HepG2 (cell line): Measurements from ENCODE around the gene SPON1. TPM values are rescaled to one million over a fixed set of nuclear protein-coding genes. Genes with fewer than 3 reads are reported as not detected.

ENCODE experiments used
- ATAC-seq: fragments of 200-7000 bp; cut with Tn5 transposase; 3 replicates; pipeline ENCODE4 v1.9.1; 2020; ENCODE audit warnings: mild to moderate bottlenecking, moderate library complexity
- BruUV-seq: library from RNA; stranded (reverse); fragments of 400-500 nt; replicated peaks from 2 replicates; lab custom pipeline; 2021; lab: Mats Ljungman, UMichigan
- CTCF ChIA-PET: fragments of 300-600 bp; formaldehyde crosslinking; extraction: SDS; loops from one replicate; lab custom pipeline; 2021; ENCODE audit warnings: low total read pairs, inconsistent platforms, low intra/inter-chr PET ratio; lab: Yijun Ruan, JAX
- POLR2A ChIA-PET: fragments of 350-600 bp; sonication (Branson Sonifier 250); formaldehyde crosslinking; loops from one replicate; lab custom pipeline; 2020; ENCODE audit warnings: antibody characterized with exemption, inconsistent platforms; lab: Yijun Ruan, JAX
- DNase-seq: peaks from one replicate; pipeline ENCODE4 v3.0.0-alpha.2; 2015; ENCODE audit warnings: low spot score
- FAIRE-seq: peaks from 3 replicates; lab custom pipeline; 2011; peaks lifted over from hg19 to GRCh38; lab: Jason Lieb, UNC
- H2AFZ ChIP-seq: one replicate; pipeline ENCODE4 v1.6.1; 2011; ENCODE audit warnings: low read length, inconsistent platforms
- H3K27ac ChIP-seq: fragments of 300-600 bp; 3 replicates; pipeline ENCODE4 v1.8.0; 2011; ENCODE audit warnings: mixed run types, mild to moderate bottlenecking, mixed read lengths, low read length, inconsistent platforms; ENCODE audit not compliant: insufficient read depth; ENCODE audit errors: extremely low read length
- H3K27me3 ChIP-seq, 2 experiments: fragments of 200-600 bp in 1 of 2; 2 replicates in 1 of 2; 3 replicates in 1 of 2; pipeline versions ENCODE4 v1.6.0 to v1.8.0; 2011; ENCODE audit warnings: low read length in 2 of 2, mild to moderate bottlenecking in 2 of 2, moderate library complexity in 2 of 2, inconsistent platforms in 1 of 2; ENCODE audit not compliant: insufficient read depth in 2 of 2, control insufficient read depth in 1 of 2
- H3K36me3 ChIP-seq, 2 experiments: fragments of 200-600 bp in 1 of 2; replicated peaks in 1 of 2; 2 replicates in 1 of 2; 3 replicates in 1 of 2; pipeline versions ENCODE4 v1.5.1 to v1.8.0; 2011; ENCODE audit warnings: low read length in 2 of 2, inconsistent platforms in 1 of 2; ENCODE audit not compliant: insufficient read depth in 2 of 2, control insufficient read depth in 1 of 2
- H3K4me1 ChIP-seq: 2 replicates; pipeline ENCODE4 v1.5.1; 2012; ENCODE audit warnings: low read length, inconsistent platforms; ENCODE audit not compliant: insufficient read depth
- H3K4me2 ChIP-seq: 2 replicates; pipeline ENCODE4 v1.6.0; 2011; ENCODE audit warnings: low read depth, low read length, inconsistent platforms
- H3K4me3 ChIP-seq, 3 experiments: fragments of 200-600 bp in 1 of 3; sonication (generic), shearing (Covaris generic) in 1 of 3; replicated peaks in 1 of 3; 2 replicates each; pipeline ENCODE4 v1.5.1; 2011 to 2016; ENCODE audit warnings: low read length in 3 of 3, inconsistent platforms in 2 of 3, low read depth in 2 of 3, mild to moderate bottlenecking in 2 of 3, control low read depth in 1 of 3, mixed read lengths in 1 of 3; ENCODE audit not compliant: insufficient read depth in 1 of 3
- H3K79me2 ChIP-seq: one replicate; pipeline ENCODE4 v1.6.1; 2011; ENCODE audit warnings: low read length, inconsistent platforms; ENCODE audit not compliant: insufficient read depth
- H3K9ac ChIP-seq: 2 replicates; pipeline ENCODE4 v1.6.0; 2011; ENCODE audit warnings: mild to moderate bottlenecking, low read depth, low read length, inconsistent platforms; ENCODE audit not compliant: insufficient read depth
- H3K9me3 ChIP-seq: 2 replicates; pipeline ENCODE4 v1.5.1; 2012; ENCODE audit warnings: mild to moderate bottlenecking, low read length
- H4K20me1 ChIP-seq: 2 replicates; pipeline ENCODE4 v1.6.0; 2011; ENCODE audit warnings: inconsistent platforms, mild to moderate bottlenecking, low read length, moderate library complexity; ENCODE audit not compliant: insufficient read depth
- ATF4 ChIP-seq, 2 experiments: fragments of 450-650 bp in 1 of 2; sonication (generic) in 1 of 2; formaldehyde crosslinking; IDR thresholded peaks; 2 replicates each; pipeline versions ENCODE4 v1.5.0 to v1.8.0; 2020 to 2022; ENCODE audit warnings: mild to moderate bottlenecking in 1 of 2, missing genetic modification reagents in 1 of 2
- BCL3 ChIP-seq: sonication (generic); formaldehyde crosslinking; IDR thresholded peaks from 2 replicates; pipeline ENCODE4 v1.5.1; 2020; ENCODE audit warnings: mild to moderate bottlenecking, missing genetic modification reagents, moderate library complexity
- CC2D1A ChIP-seq: sonication (generic); formaldehyde crosslinking; IDR thresholded peaks from 2 replicates; pipeline ENCODE4 v1.8.1; 2023; ENCODE audit warnings: mild to moderate bottlenecking, missing genetic modification reagents
- CCAR2 ChIP-seq: fragments of 200-400 bp; formaldehyde crosslinking; optimal IDR thresholded peaks from 2 replicates; pipeline ENCODE3; 2018; ENCODE audit warnings: low read depth, mild to moderate bottlenecking, low read length, moderate library complexity
- FOSL1 ChIP-seq: sonication (generic); formaldehyde crosslinking; IDR thresholded peaks from 2 replicates; pipeline ENCODE4 v1.9.0; 2021; ENCODE audit warnings: missing genetic modification reagents, borderline replicate concordance
- HOXA9 ChIP-seq: sonication (generic); formaldehyde crosslinking; IDR thresholded peaks from 2 replicates; pipeline ENCODE4 v1.8.1; 2022; ENCODE audit warnings: missing genetic modification reagents, mild to moderate bottlenecking, moderate library complexity, borderline replicate concordance
- KLF16 ChIP-seq, 2 experiments: sonication (generic) in 1 of 2; formaldehyde crosslinking in 1 of 2; IDR thresholded peaks; 2 replicates each; pipeline versions ENCODE4 v1.6.1 to v1.8.0; 2016 to 2023; ENCODE audit warnings: missing genetic modification reagents in 2 of 2, missing compliant biosample characterization in 1 of 2
- PRMT3 ChIP-seq: sonication (generic); formaldehyde crosslinking; IDR thresholded peaks from 2 replicates; pipeline ENCODE4 v1.8.1; 2022; ENCODE audit warnings: low read depth, mild to moderate bottlenecking, moderate library complexity, missing genetic modification reagents, borderline replicate concordance
- SNAPC4 ChIP-seq: sonication (generic); formaldehyde crosslinking; IDR thresholded peaks from 2 replicates; pipeline ENCODE4 v1.4.0; 2020; ENCODE audit warnings: mild to moderate bottlenecking, missing genetic modification reagents
- SP1 ChIP-seq, 2 experiments: fragments of 450-650 bp in 1 of 2; sonication (generic) in 1 of 2; formaldehyde crosslinking in 1 of 2; IDR thresholded peaks; 2 replicates each; pipeline versions ENCODE4 v1.4.0 to v1.6.1; 2016 to 2020; ENCODE audit warnings: missing genetic modification reagents in 1 of 2
- ZNF572 ChIP-seq: sonication (generic); formaldehyde crosslinking; IDR thresholded peaks from 2 replicates; pipeline ENCODE4 v1.5.1; 2020; ENCODE audit warnings: mild to moderate bottlenecking, missing genetic modification reagents
- ZNF746 ChIP-seq: sonication (generic); formaldehyde crosslinking; IDR thresholded peaks from 2 replicates; pipeline ENCODE4 v1.8.0; 2022; ENCODE audit warnings: mild to moderate bottlenecking, missing genetic modification reagents
- ZNF747 ChIP-seq: sonication (generic); formaldehyde crosslinking; IDR thresholded peaks from 2 replicates; pipeline ENCODE4 v1.8.1; 2023; ENCODE audit warnings: missing genetic modification reagents, mild to moderate bottlenecking, borderline replicate concordance
- ZNF761 ChIP-seq: sonication (generic); formaldehyde crosslinking; conservative IDR thresholded peaks from 2 replicates; pipeline ENCODE4 v1.4.0; 2020; ENCODE audit warnings: mild to moderate bottlenecking, missing genetic modification reagents
- ZSCAN30 ChIP-seq: sonication (generic); formaldehyde crosslinking; IDR thresholded peaks from 2 replicates; pipeline ENCODE4 v1.5.0; 2020; ENCODE audit warnings: mild to moderate bottlenecking, missing genetic modification reagents
- WGBS: methylation state at CpG from one replicate; pipeline ENCODE4 v1.1.6; 2017; ENCODE audit warnings: low lambda C conversion rate; 5-methylcytosine and 5-hydroxymethylcytosine counted together
- in situ Hi-C: cut with HindIII; loops from 2 replicates; pipeline ENCODE4 v1.10.0; 2017; ENCODE audit warnings: low pct_unique_long_range_greater_than_20kb; ENCODE audit not compliant: extremely low pct_ligation_motif_present
- intact Hi-C: fragments of 100-400 bp; cut with micrococcal nuclease; formaldehyde crosslinking; loops from one replicate; pipeline ENCODE4 v1.10.0; 2022; ENCODE audit not compliant: unreplicated experiment
- polyA plus RNA-seq, 8 experiments: library from polyadenylated mRNA; depleted of rRNA in 3 of 8; stranded (reverse) in 7 of 8; unstranded in 1 of 8; fragments of >200 nt; fragmentation: Illumina TruSeq in 4 of 8; extraction: Trizol in 4 of 8; gene quantifications; 2 replicates each; pipeline versions ENCODE4 v1.2.1 to v1.2.3, GENCODE V29; 2011 to 2016; ENCODE audit warnings: low read depth in 4 of 8, missing spikeins in 1 of 8, mixed read lengths in 1 of 8; ENCODE audit not compliant: insufficient read depth in 1 of 8
- total RNA-seq, 5 experiments: library from RNA; depleted of rRNA; stranded (reverse); fragments of >200 nt; fragmentation: Illumina TruSeq; extraction: Trizol; gene quantifications; 2 replicates each; pipeline ENCODE4 v1.2.3, GENCODE V29; 2016; ENCODE audit warnings: low read depth in 1 of 5

The SPON1 gene
- total and polyA plus RNA-seq, 2 of the 13 experiments (the other 11 are each of a cell fraction or from before 2014, with no cell fraction given), result not detected

- TF ChIP-seq BCL3 (CRISPR knock-in tag) (no peak), ZSCAN30 (CRISPR knock-in tag) (no peak), ZNF761 (CRISPR knock-in tag) (no peak), HOXA9 (CRISPR knock-in tag) (no peak)
These were observed 240.0 kb downstream of the SPON1 start (continued) for GRCh38 chr11:14202251-14203196.

- H3K4me3 ChIP-seq, result no peak overlapping the region
- H3K9me3 ChIP-seq, result no peaks in the 10 kb centered on the region
- no TSS peak for BruUV-seq
- no peaks in the 10 kb centered on the region for H4K20me1 ChIP-seq
- intact Hi-C loops (no loop called here), in situ Hi-C loops (no loop called here)
- H3K27me3 ChIP-seq, result no peaks in the 10 kb centered on the region; a peak in 1 of 5 replicates
- no peak overlapping the region for H3K9ac ChIP-seq
- H3K4me1 ChIP-seq, result no peaks in the 10 kb centered on the region
- H3K4me2 ChIP-seq, result no peak overlapping the region
- FAIRE-seq (no peak), DNase-seq (no peak), ATAC-seq (no peak)
- no peaks in the 10 kb centered on the region for H3K36me3 ChIP-seq
- ChIA-PET POLR2A (no interaction called here), CTCF (no interaction called here)
- WGBS, result 33% methylated on average over 4 of the region's 4 CpGs
- no peaks in the 10 kb centered on the region for H3K79me2 ChIP-seq
- no peak overlapping the region for H3K27ac ChIP-seq
- no peak overlapping the region for H2AFZ ChIP-seq
- TF ChIP-seq CCAR2, result no peak
- TF ChIP-seq ATF4 (CRISPR knock-in tag; IDR thresholded peaks at IDR 0.05), result no peak
- no peak for TF ChIP-seq ZNF747 (CRISPR knock-in tag)
- no peak for TF ChIP-seq PRMT3 (CRISPR knock-in tag)
- no peak for TF ChIP-seq SP1 (IDR thresholded peaks at IDR 0.05)
- no peak for TF ChIP-seq SP1 (CRISPR knock-in tag; IDR thresholded peaks at IDR 0.05)
- TF ChIP-seq ZNF746, result no peak
- no peak for TF ChIP-seq CC2D1A (CRISPR knock-in tag)
- no peak for TF ChIP-seq ZNF572
- no peak for TF ChIP-seq KLF16 (CRISPR knock-in tag; IDR thresholded peaks at IDR 0.05)
- no peak for TF ChIP-seq FOSL1 (CRISPR knock-in tag)
- no peak for TF ChIP-seq SNAPC4
These were observed 240.8 kb downstream of the SPON1 start for GRCh38 chr11:14203321-14203720.
